HCT116 (cell line): ENCODE data around the gene TMIGD2. TPM values are rescaled to one million over a fixed set of nuclear protein-coding genes. Genes with fewer than 3 reads are reported as not detected.

Experiments used
- ATAC-seq: fragments of 200-7000 bp; cut with Tn5 transposase; 2 replicates; pipeline ENCODE4 v1.9.1; 2020; ENCODE audit warnings: mild to moderate bottlenecking, moderate library complexity
- BruUV-seq: library from RNA; stranded (reverse); fragments of 400-500 nt; replicated peaks from 2 replicates; lab custom pipeline; 2021; lab: Mats Ljungman, UMichigan
- CTCF ChIA-PET: fragments of 300-600 bp; sonication (Branson Sonifier 250); formaldehyde crosslinking; loops from one replicate; lab custom pipeline; 2021; ENCODE audit warnings: antibody characterized with exemption; lab: Charles Lee
- POLR2A ChIA-PET: fragments of 300-600, 350-600 bp; sonication (Branson Sonifier 250); formaldehyde crosslinking; loops from one replicate; lab custom pipeline; 2021; ENCODE audit warnings: antibody characterized with exemption; lab: Charles Lee
- RAD21 ChIA-PET, 2 experiments: fragments of 300-600 bp; sonication (Branson Sonifier 250); formaldehyde crosslinking; loops; one replicate each; lab custom pipeline; 2023; ENCODE audit warnings: low total read pairs in 2 of 2; ENCODE audit not compliant: uncharacterized antibody in 2 of 2, unreplicated experiment in 2 of 2, low non-redundant PET in 1 of 2; lab: Charles Lee
- DNase-seq: peaks from one replicate; pipeline ENCODE4 v3.0.0-alpha.2; 2010; ENCODE audit warnings: low read depth, low spot score
- H2AFZ ChIP-seq: fragments of 200-600 bp; shearing (Covaris generic), sonication (generic); 2 replicates; pipeline ENCODE4 v1.6.1; 2017; ENCODE audit warnings: low read depth, mixed run types, mixed read lengths, antibody characterized with exemption, low read length; ENCODE audit not compliant: poor library complexity, severe bottlenecking
- H3K27ac ChIP-seq: 2 replicates; pipeline ENCODE4 v1.5.1; 2012; ENCODE audit warnings: low read depth, low read length
- H3K27me3 ChIP-seq: fragments of 200-600 bp; sonication (generic); 2 replicates; pipeline ENCODE4 v1.6.1; 2016; ENCODE audit warnings: mixed run types, low read length, mixed read lengths; ENCODE audit not compliant: insufficient read depth
- H3K36me3 ChIP-seq, 2 experiments: fragments of 200-500 bp in 1 of 2; fragments of 200-600 bp in 1 of 2; sonication (Bioruptor generic) in 1 of 2; sonication (generic) in 1 of 2; 2 replicates each; pipeline versions ENCODE4 v1.5.1 to v1.6.1; 2014 to 2016; ENCODE audit warnings: low read length in 2 of 2, inconsistent platforms in 1 of 2, mixed read lengths in 1 of 2, mixed run types in 1 of 2; ENCODE audit not compliant: insufficient read depth in 2 of 2, control insufficient read depth in 1 of 2
- H3K4me1 ChIP-seq, 2 experiments: fragments of 200-600 bp in 1 of 2; sonication (generic) in 1 of 2; 2 replicates each; pipeline versions ENCODE4 v1.5.1 to v1.6.1; 2012 to 2017; ENCODE audit warnings: low read length in 2 of 2, inconsistent platforms in 1 of 2, mild to moderate bottlenecking in 1 of 2, mixed read lengths in 1 of 2, mixed run types in 1 of 2, moderate library complexity in 1 of 2; ENCODE audit not compliant: insufficient read depth in 2 of 2, control insufficient read depth in 1 of 2
- H3K4me2 ChIP-seq: fragments of 200-600 bp; sonication (generic); 2 replicates; pipeline ENCODE4 v1.6.1; 2017; ENCODE audit warnings: mixed run types, low read length, mixed read lengths
- H3K4me3 ChIP-seq, 2 experiments: fragments of 200-600 bp in 1 of 2; sonication (generic) in 1 of 2; replicated peaks in 1 of 2; 2 replicates each; pipeline ENCODE4 v1.5.1; 2011 to 2016; ENCODE audit warnings: low read length in 2 of 2, control low read depth in 1 of 2, low read depth in 1 of 2, mild to moderate bottlenecking in 1 of 2, mixed read lengths in 1 of 2, mixed run types in 1 of 2
- H3K79me2 ChIP-seq: fragments of 200-600 bp; sonication (generic); 2 replicates; pipeline ENCODE4 v1.6.1; 2017; ENCODE audit warnings: mild to moderate bottlenecking, mixed run types, low read length, moderate library complexity, mixed read lengths; ENCODE audit not compliant: insufficient read depth
- H3K9ac ChIP-seq: fragments of 200-600 bp; sonication (generic); 2 replicates; pipeline ENCODE4 v1.6.1; 2016; ENCODE audit warnings: low read length, mixed read lengths
- H3K9me2 ChIP-seq: fragments of 200-600 bp; sonication (generic), shearing (Covaris generic); 2 replicates; pipeline ENCODE4 v1.6.1; 2017; ENCODE audit warnings: mixed run types, mild to moderate bottlenecking, moderate library complexity; ENCODE audit not compliant: insufficient read depth
- H3K9me3 ChIP-seq, 2 experiments: fragments of 200-500 bp in 1 of 2; fragments of 200-600 bp in 1 of 2; sonication (Bioruptor generic) in 1 of 2; sonication (generic) in 1 of 2; 2 replicates each; pipeline ENCODE4 v1.6.1; 2014 to 2017; ENCODE audit warnings: low read length in 2 of 2, mixed read lengths in 2 of 2, inconsistent platforms in 1 of 2, low read depth in 1 of 2, mild to moderate bottlenecking in 1 of 2, mixed run types in 1 of 2, moderate library complexity in 1 of 2; ENCODE audit not compliant: control insufficient read depth in 1 of 2, insufficient read depth in 1 of 2
- H4K20me1 ChIP-seq: fragments of 200-600 bp; sonication (generic), shearing (Covaris generic); 2 replicates; pipeline ENCODE4 v1.6.1; 2017; ENCODE audit warnings: mixed run types, mild to moderate bottlenecking, moderate library complexity; ENCODE audit not compliant: insufficient read depth
- CBX3 ChIP-seq: IDR thresholded peaks from 2 replicates; pipeline ENCODE4 v1.6.1; 2012; ENCODE audit warnings: low read depth
- CEBPB ChIP-seq: IDR thresholded peaks from 2 replicates; pipeline ENCODE4 v1.6.1; 2012; ENCODE audit warnings: low read depth
- POLR2A ChIP-seq: IDR thresholded peaks from 2 replicates; pipeline ENCODE4 v1.7.0; 2011; ENCODE audit warnings: borderline replicate concordance; ENCODE audit not compliant: insufficient read depth, insufficient read length; ENCODE audit errors: extremely low read depth
- TCF7L2 ChIP-seq: IDR thresholded peaks from 2 replicates; pipeline ENCODE4 v1.7.0; 2011; ENCODE audit warnings: borderline replicate concordance, inconsistent platforms; ENCODE audit not compliant: insufficient read depth, insufficient read length; ENCODE audit errors: extremely low read depth
- ZFX ChIP-seq: fragments of 450-650 bp; IDR thresholded peaks from 2 replicates; pipeline ENCODE4 v1.6.1; 2017
- ZNF274 ChIP-seq: fragments of 200-500 bp; sonication (Bioruptor generic); IDR thresholded peaks from 2 replicates; pipeline ENCODE4 v1.6.1; 2014; ENCODE audit warnings: mild to moderate bottlenecking, low read depth, low read length, inconsistent platforms
- intact Hi-C: fragments of 100-400 bp; cut with micrococcal nuclease; formaldehyde crosslinking; loops from 2 replicates; pipeline ENCODE4 v1.10.0; 2022
- total RNA-seq: library from RNA; stranded (reverse); gene quantifications from one replicate; pipeline ENCODE4 v1.2.1, GENCODE V29; 2021; ENCODE audit not compliant: unreplicated experiment
- TF ChIP-seq, protein P1 (sequence below): IDR thresholded peaks from 2 replicates; pipeline ENCODE4 v1.6.1; 2011; ENCODE audit warnings: mild to moderate bottlenecking, low read length, moderate library complexity; ENCODE audit not compliant: insufficient replicate concordance; ENCODE audit errors: extremely low read depth
- TF ChIP-seq, protein P2 (sequence below): IDR thresholded peaks from 2 replicates; pipeline ENCODE4 v1.6.1; 2012; ENCODE audit warnings: low read depth

The TMIGD2 gene
- total RNA-seq, 1 experiment from 2014 or later: not detected

DNA sequence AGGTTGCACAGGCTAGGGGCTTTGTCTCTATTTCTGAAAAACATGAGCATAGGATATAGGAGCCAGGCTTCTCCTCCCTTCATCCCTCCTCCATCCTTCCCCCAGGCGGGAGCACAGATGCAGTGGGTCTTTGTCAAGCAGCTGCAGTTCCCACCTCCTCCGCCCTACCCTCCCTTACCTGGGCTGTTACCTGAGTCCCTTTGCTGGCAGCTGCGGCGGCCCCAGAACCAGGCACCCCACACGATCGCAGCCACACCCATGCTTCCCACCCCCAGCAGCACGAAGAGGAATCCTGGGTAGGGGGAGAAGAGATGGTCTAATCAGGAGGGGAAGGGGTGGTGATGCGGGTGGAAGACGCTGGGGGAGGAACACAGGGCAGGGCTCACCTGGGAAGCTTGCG lies 7.8 kb downstream of the TMIGD2 start:
- BruUV-seq: no TSS peak
- Histone ChIP-seq H3K27ac (no peak overlapping the region), H4K20me1 (no peaks in the 10 kb centered on the region), H3K27me3 (no peaks in the 10 kb centered on the region), H3K9me2 (no peaks in the 10 kb centered on the region), H3K4me2 (no peak overlapping the region), H2AFZ (no peak overlapping the region), H3K9ac (no peak overlapping the region), H3K9me3 (no peaks in the 10 kb centered on the region), H3K36me3 (no peaks in the 10 kb centered on the region), H3K4me1 (no peaks in the 10 kb centered on the region), H3K4me3 (no peak overlapping the region), H3K79me2 (no peaks in the 10 kb centered on the region)
- DNase-seq (no peak), ATAC-seq (no peak)
- TF ChIP-seq ZFX (no peak), ZNF274 (no peak), CEBPB (no peak)
- TF ChIP-seq, protein P1, sequence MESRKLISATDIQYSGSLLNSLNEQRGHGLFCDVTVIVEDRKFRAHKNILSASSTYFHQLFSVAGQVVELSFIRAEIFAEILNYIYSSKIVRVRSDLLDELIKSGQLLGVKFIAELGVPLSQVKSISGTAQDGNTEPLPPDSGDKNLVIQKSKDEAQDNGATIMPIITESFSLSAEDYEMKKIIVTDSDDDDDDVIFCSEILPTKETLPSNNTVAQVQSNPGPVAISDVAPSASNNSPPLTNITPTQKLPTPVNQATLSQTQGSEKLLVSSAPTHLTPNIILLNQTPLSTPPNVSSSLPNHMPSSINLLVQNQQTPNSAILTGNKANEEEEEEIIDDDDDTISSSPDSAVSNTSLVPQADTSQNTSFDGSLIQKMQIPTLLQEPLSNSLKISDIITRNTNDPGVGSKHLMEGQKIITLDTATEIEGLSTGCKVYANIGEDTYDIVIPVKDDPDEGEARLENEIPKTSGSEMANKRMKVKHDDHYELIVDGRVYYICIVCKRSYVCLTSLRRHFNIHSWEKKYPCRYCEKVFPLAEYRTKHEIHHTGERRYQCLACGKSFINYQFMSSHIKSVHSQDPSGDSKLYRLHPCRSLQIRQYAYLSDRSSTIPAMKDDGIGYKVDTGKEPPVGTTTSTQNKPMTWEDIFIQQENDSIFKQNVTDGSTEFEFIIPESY: no peak
- ChIA-PET RAD21 (no interaction called here), POLR2A (no interaction called here), CTCF (interaction anchor here (1.1 kb wide), 1 partner anchor 27 kb away, joined by 5 read pairs; no protein-coding TSS in a partner anchor)
- intact Hi-C loops: no loop called here

DNA sequence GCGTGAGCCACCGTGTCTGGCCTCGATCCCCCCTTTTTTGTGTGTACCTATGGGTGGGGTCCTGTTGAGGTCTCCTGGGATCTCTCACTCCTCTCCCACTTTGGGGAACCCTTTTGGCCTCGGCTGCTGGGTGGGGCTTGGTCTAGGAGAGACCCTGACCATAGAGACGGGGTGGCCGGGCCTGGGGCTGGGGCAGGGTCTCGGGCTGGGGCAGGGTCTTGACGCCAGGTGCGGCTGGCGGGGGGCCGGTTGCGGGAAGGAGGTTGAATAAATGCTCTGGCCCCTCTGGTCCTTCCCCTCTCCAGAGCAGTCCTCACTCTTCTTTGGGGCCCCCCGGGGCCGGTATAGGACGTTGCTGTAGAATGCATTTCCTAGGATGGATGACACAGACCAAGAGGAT lies 9.7 kb downstream of the TMIGD2 start:
- CTCF ChIA-PET: no interaction called here
- no peaks in the 10 kb centered on the region for H3K79me2 ChIP-seq
- POLR2A ChIA-PET: no interaction called here

More for the DNA sequence above, 9.7 kb downstream of the TMIGD2 start:
- DNase-seq: no peak
- TF ChIP-seq, protein P2, sequence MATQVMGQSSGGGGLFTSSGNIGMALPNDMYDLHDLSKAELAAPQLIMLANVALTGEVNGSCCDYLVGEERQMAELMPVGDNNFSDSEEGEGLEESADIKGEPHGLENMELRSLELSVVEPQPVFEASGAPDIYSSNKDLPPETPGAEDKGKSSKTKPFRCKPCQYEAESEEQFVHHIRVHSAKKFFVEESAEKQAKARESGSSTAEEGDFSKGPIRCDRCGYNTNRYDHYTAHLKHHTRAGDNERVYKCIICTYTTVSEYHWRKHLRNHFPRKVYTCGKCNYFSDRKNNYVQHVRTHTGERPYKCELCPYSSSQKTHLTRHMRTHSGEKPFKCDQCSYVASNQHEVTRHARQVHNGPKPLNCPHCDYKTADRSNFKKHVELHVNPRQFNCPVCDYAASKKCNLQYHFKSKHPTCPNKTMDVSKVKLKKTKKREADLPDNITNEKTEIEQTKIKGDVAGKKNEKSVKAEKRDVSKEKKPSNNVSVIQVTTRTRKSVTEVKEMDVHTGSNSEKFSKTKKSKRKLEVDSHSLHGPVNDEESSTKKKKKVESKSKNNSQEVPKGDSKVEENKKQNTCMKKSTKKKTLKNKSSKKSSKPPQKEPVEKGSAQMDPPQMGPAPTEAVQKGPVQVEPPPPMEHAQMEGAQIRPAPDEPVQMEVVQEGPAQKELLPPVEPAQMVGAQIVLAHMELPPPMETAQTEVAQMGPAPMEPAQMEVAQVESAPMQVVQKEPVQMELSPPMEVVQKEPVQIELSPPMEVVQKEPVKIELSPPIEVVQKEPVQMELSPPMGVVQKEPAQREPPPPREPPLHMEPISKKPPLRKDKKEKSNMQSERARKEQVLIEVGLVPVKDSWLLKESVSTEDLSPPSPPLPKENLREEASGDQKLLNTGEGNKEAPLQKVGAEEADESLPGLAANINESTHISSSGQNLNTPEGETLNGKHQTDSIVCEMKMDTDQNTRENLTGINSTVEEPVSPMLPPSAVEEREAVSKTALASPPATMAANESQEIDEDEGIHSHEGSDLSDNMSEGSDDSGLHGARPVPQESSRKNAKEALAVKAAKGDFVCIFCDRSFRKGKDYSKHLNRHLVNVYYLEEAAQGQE: no peak
- TF ChIP-seq POLR2A (no peak), CBX3 (no peak), TCF7L2 (no peak)
- TF ChIP-seq, all 23 proteins: peak for 0
- intact Hi-C loops: no loop called here
- peaks cover 7 to 14% of the 10 kb centered on the region in 2 experiments; a peak in 3 of 4 replicates for H3K4me1 ChIP-seq
- no peaks in the 10 kb centered on the region for H3K27me3 ChIP-seq
- no peak overlapping the region for H3K27ac ChIP-seq
- H4K20me1 ChIP-seq: no peaks in the 10 kb centered on the region
- no peak overlapping the region for H3K4me3 ChIP-seq
- ATAC-seq: no peak
- H3K9ac ChIP-seq: no peak overlapping the region
- no TSS peak for BruUV-seq
- no peak overlapping the region for H2AFZ ChIP-seq
- RAD21 ChIA-PET: no interaction called here
- H3K36me3 ChIP-seq: no peaks in the 10 kb centered on the region
- no peaks in the 10 kb centered on the region for H3K9me2 ChIP-seq
- H3K9me3 ChIP-seq: no peaks in the 10 kb centered on the region
- H3K4me2 ChIP-seq: no peak overlapping the region
